OCI-LY1 (cell line): ENCODE data around the gene PHF2.

Experiments used
- H2AFZ ChIP-seq: fragments of 200-600 bp; sonication (generic), shearing (Covaris generic); 2 replicates; pipeline ENCODE4 v1.6.0; 2014; ENCODE audit warnings: antibody characterized with exemption, mild to moderate bottlenecking, low read length
- H3F3A ChIP-seq: fragments of 200-600 bp; sonication (generic), shearing (Covaris generic); 2 replicates; pipeline ENCODE4 v1.6.0; 2014; ENCODE audit warnings: mild to moderate bottlenecking, antibody characterized with exemption, low read length, moderate library complexity; ENCODE audit not compliant: insufficient read depth
- H3K27ac ChIP-seq: fragments of 200-600 bp; sonication (generic); 2 replicates; pipeline ENCODE4 v1.5.1; 2014; ENCODE audit warnings: low read length, mixed run types, mild to moderate bottlenecking, low read depth; ENCODE audit not compliant: poor library complexity, severe bottlenecking
- H3K27me3 ChIP-seq: fragments of 200-600 bp; sonication (generic); 2 replicates; pipeline ENCODE4 v1.6.0; 2014; ENCODE audit warnings: antibody characterized with exemption, mild to moderate bottlenecking, low read length, moderate library complexity; ENCODE audit not compliant: insufficient read depth
- H3K36me3 ChIP-seq: fragments of 200-600 bp; sonication (generic); 2 replicates; pipeline ENCODE4 v1.6.1; 2014; ENCODE audit warnings: mild to moderate bottlenecking, antibody characterized with exemption, low read length, moderate library complexity, mixed read lengths; ENCODE audit not compliant: insufficient read depth
- H3K4me1 ChIP-seq: fragments of 200-600 bp; sonication (generic); 2 replicates; pipeline ENCODE4 v1.5.1; 2014; ENCODE audit warnings: mild to moderate bottlenecking, low read length, moderate library complexity; ENCODE audit not compliant: insufficient read depth, severe bottlenecking
- H3K4me2 ChIP-seq: fragments of 200-600 bp; sonication (generic), shearing (Covaris generic); 2 replicates; pipeline ENCODE4 v1.6.1; 2014; ENCODE audit warnings: low read length
- H3K4me3 ChIP-seq: fragments of 200-600 bp; sonication (generic); 2 replicates; pipeline ENCODE4 v1.5.1; 2014; ENCODE audit warnings: low read length, low read depth, mild to moderate bottlenecking, mixed read lengths; ENCODE audit not compliant: poor library complexity, severe bottlenecking
- H3K79me2 ChIP-seq: fragments of 200-600 bp; shearing (Covaris generic); 2 replicates; pipeline ENCODE4 v1.6.1; 2016; ENCODE audit warnings: mixed run types, low read length, mixed read lengths; ENCODE audit not compliant: insufficient read depth
- H3K9ac ChIP-seq: fragments of 200-600 bp; sonication (generic), shearing (Covaris generic); 2 replicates; pipeline ENCODE4 v1.6.1; 2014; ENCODE audit warnings: mild to moderate bottlenecking, low read length, mixed read lengths
- H3K9me2 ChIP-seq: fragments of 200-600 bp; sonication (generic), shearing (Covaris generic); 2 replicates; pipeline ENCODE4 v1.6.1; 2014; ENCODE audit warnings: low read depth, mild to moderate bottlenecking, low read length, mixed read lengths
- H3K9me3 ChIP-seq: fragments of 200-600 bp; shearing (Covaris generic); 2 replicates; pipeline ENCODE4 v1.6.1; 2014; ENCODE audit warnings: low read length, mixed read lengths
- H4K20me1 ChIP-seq: fragments of 200-600 bp; sonication (generic), shearing (Covaris generic); 2 replicates; pipeline ENCODE4 v1.6.0; 2016; ENCODE audit warnings: mild to moderate bottlenecking, low read length; ENCODE audit not compliant: insufficient read depth
- CTCF ChIP-seq: fragments of 200-600 bp; sonication (generic), shearing (Covaris generic); IDR thresholded peaks from 2 replicates; pipeline ENCODE4 v1.5.1; 2017; ENCODE audit warnings: mild to moderate bottlenecking, antibody characterized with exemption, low read length, moderate library complexity, mixed read lengths
- EZH2 ChIP-seq: fragments of 200-600 bp; sonication (generic), shearing (Covaris generic); IDR thresholded peaks from 2 replicates; pipeline ENCODE4 v1.8.0; 2017; ENCODE audit warnings: borderline replicate concordance, mixed run types, mild to moderate bottlenecking, antibody characterized with exemption, low read length, moderate library complexity, mixed read lengths

The PHF2 gene

GRCh38 chr9:93540305-93540704 lies 36.1 kb upstream of the PHF2 start:
- H3K9me2 ChIP-seq, result no peaks in the 10 kb centered on the region
- H3K27ac ChIP-seq, result no peak overlapping the region
- no peaks in the 10 kb centered on the region for H3K27me3 ChIP-seq
- H2AFZ ChIP-seq, result no peak overlapping the region
- H3K36me3 ChIP-seq, result peaks cover 89% of the 10 kb centered on the region
- H3K4me2 ChIP-seq, result no peak overlapping the region
- no peak overlapping the region for H3K9ac ChIP-seq
- H3K4me3 ChIP-seq, result no peak overlapping the region
- H3K79me2 ChIP-seq, result no peaks in the 10 kb centered on the region; the same call in none of the 2 replicates
- H3F3A ChIP-seq, result no peaks in the 10 kb centered on the region
- TF ChIP-seq EZH2, result no peak
- TF ChIP-seq CTCF, result no peak
- peaks cover 10% of the 10 kb centered on the region for H3K4me1 ChIP-seq
- H4K20me1 ChIP-seq, result no peaks in the 10 kb centered on the region
- no peaks in the 10 kb centered on the region for H3K9me3 ChIP-seq

DNA sequence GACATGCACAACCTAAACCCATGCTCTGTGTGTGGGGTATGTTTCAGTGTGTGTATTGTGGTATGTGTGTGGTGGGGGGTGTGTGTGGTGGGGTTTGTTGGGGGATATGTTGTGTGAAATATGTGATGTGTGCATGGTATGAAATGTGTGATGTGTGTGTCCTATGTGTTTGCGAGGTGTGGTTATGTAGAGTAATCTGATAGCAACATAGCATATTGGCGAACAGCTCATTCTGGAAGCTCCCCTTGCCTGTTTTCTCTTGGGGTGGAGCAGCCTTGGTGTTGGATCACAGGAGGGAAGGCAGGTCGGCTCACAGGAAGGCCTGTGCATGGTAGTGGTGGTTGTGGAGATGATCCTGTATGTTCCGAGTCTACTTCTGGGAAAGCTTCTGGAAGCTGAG lies 35.4 kb upstream of the PHF2 start:
- H2AFZ ChIP-seq, result no peak overlapping the region
- H3K27ac ChIP-seq, result no peak overlapping the region
- peaks cover 8% of the 10 kb centered on the region for H3K4me1 ChIP-seq
- H3K4me2 ChIP-seq, result no peak overlapping the region
- H4K20me1 ChIP-seq, result no peaks in the 10 kb centered on the region
- no peaks in the 10 kb centered on the region for H3K9me3 ChIP-seq
- H3F3A ChIP-seq, result no peaks in the 10 kb centered on the region
- no peaks in the 10 kb centered on the region; the same call in none of the 2 replicates for H3K79me2 ChIP-seq
- no peak overlapping the region for H3K4me3 ChIP-seq
- no peaks in the 10 kb centered on the region for H3K27me3 ChIP-seq
- no peaks in the 10 kb centered on the region for H3K9me2 ChIP-seq
- no peak overlapping the region for H3K9ac ChIP-seq
- H3K36me3 ChIP-seq, result peaks cover 84% of the 10 kb centered on the region
- no peak for TF ChIP-seq CTCF
- no peak for TF ChIP-seq EZH2

- H3K9ac ChIP-seq, result no peak overlapping the region
- H4K20me1 ChIP-seq, result no peaks in the 10 kb centered on the region
- no peak for TF ChIP-seq CTCF
- TF ChIP-seq EZH2, result no peak
- H3K9me3 ChIP-seq, result no peaks in the 10 kb centered on the region
- no peak overlapping the region for H2AFZ ChIP-seq
- H3K79me2 ChIP-seq, result no peaks in the 10 kb centered on the region; the same call in none of the 2 replicates
- no peaks in the 10 kb centered on the region for H3K27me3 ChIP-seq
- H3K36me3 ChIP-seq, result peaks cover 84% of the 10 kb centered on the region
- no peaks in the 10 kb centered on the region for H3K9me2 ChIP-seq
- no peaks in the 10 kb centered on the region for H3F3A ChIP-seq
- H3K4me2 ChIP-seq, result no peak overlapping the region
- H3K4me3 ChIP-seq, result no peak overlapping the region
- H3K4me1 ChIP-seq, result peaks cover under 1% of the 10 kb centered on the region
- H3K27ac ChIP-seq, result no peak overlapping the region
These were observed 34.6 kb upstream of the PHF2 start for GRCh38 chr9:93541581-93542349.
